GM23338 (cell line): ENCODE measurements around the gene LSM3. TPM values are rescaled to one million over a fixed set of nuclear protein-coding genes. Genes with fewer than 3 reads are reported as not detected.

Source experiments
- ATAC-seq: fragments of 200-7000 bp; cut with Tn5 transposase; 3 replicates; pipeline ENCODE4 v1.9.1; 2020
- DNase-seq: peaks from one replicate; pipeline ENCODE4 v3.0.0-alpha.2; 2015; ENCODE audit warnings: low spot score
- H2AFZ ChIP-seq: fragments of 200-600 bp; sonication (generic); 2 replicates; pipeline ENCODE4 v1.8.0; 2016; ENCODE audit warnings: antibody characterized with exemption, mild to moderate bottlenecking, moderate library complexity
- H3F3A ChIP-seq: fragments of 200-600 bp; sonication (generic); replicated peaks from 2 replicates; pipeline ENCODE4 v1.8.0; 2017; ENCODE audit warnings: antibody characterized with exemption, mixed run types, low read depth
- H3K27ac ChIP-seq: fragments of 200-600 bp; sonication (generic); 2 replicates; pipeline ENCODE4 v1.6.1; 2016; ENCODE audit warnings: low read depth
- H3K27me3 ChIP-seq: fragments of 200-600 bp; sonication (generic); 2 replicates; pipeline ENCODE4 v1.8.0; 2016; ENCODE audit warnings: mild to moderate bottlenecking, mixed run types, moderate library complexity; ENCODE audit not compliant: insufficient read depth
- H3K36me3 ChIP-seq: fragments of 200-600 bp; sonication (generic); 2 replicates; pipeline ENCODE4 v1.8.0; 2016; ENCODE audit warnings: mild to moderate bottlenecking; ENCODE audit not compliant: insufficient read depth
- H3K4me1 ChIP-seq: fragments of 200-600 bp; sonication (generic); 2 replicates; pipeline ENCODE4 v1.8.0; 2016; ENCODE audit warnings: mild to moderate bottlenecking, moderate library complexity; ENCODE audit not compliant: insufficient read depth
- H3K4me2 ChIP-seq: fragments of 200-600 bp; sonication (generic); 2 replicates; pipeline ENCODE4 v1.7.1; 2017; ENCODE audit warnings: mixed run types
- H3K4me3 ChIP-seq: fragments of 200-600 bp; sonication (generic); 2 replicates; pipeline ENCODE4 v1.6.1; 2016; ENCODE audit warnings: mixed run types
- H3K79me2 ChIP-seq: fragments of 200-600 bp; sonication (generic); replicated peaks from 2 replicates; pipeline ENCODE4 v1.8.0; 2017; ENCODE audit warnings: mild to moderate bottlenecking; ENCODE audit not compliant: insufficient read depth
- H3K9me2 ChIP-seq: fragments of 200-600 bp; sonication (generic); 2 replicates; pipeline ENCODE4 v1.8.0; 2017; ENCODE audit not compliant: insufficient read depth
- H4K20me1 ChIP-seq: fragments of 200-600 bp; sonication (generic); replicated peaks from 2 replicates; pipeline ENCODE4 v1.8.0; 2017; ENCODE audit warnings: mild to moderate bottlenecking; ENCODE audit not compliant: insufficient read depth
- H3K27ac Mint-ChIP-seq: 2 replicates; pipeline ENCODE4 v1.8.0; 2020; ENCODE audit warnings: inconsistent platforms, mild to moderate bottlenecking, moderate library complexity, mixed read lengths
- H3K27me3 Mint-ChIP-seq: 3 replicates; pipeline ENCODE4 v1.8.0; 2022; ENCODE audit warnings: low read depth, mild to moderate bottlenecking, moderate library complexity, mixed read lengths, inconsistent platforms; ENCODE audit not compliant: insufficient read depth, poor library complexity
- H3K36me3 Mint-ChIP-seq: 3 replicates; pipeline ENCODE4 v1.8.0; 2021; ENCODE audit warnings: low read depth, mild to moderate bottlenecking, inconsistent platforms, moderate library complexity, mixed read lengths
- H3K4me1 Mint-ChIP-seq: 3 replicates; pipeline ENCODE4 v1.8.0; 2020; ENCODE audit warnings: mild to moderate bottlenecking, inconsistent platforms, mixed read lengths
- H3K4me3 Mint-ChIP-seq: 3 replicates; pipeline ENCODE4 v1.8.0; 2021; ENCODE audit warnings: moderate library complexity, mild to moderate bottlenecking, inconsistent platforms, mixed read lengths
- H3K9me3 Mint-ChIP-seq: 3 replicates; pipeline ENCODE4 v1.8.0; 2020; ENCODE audit warnings: moderate library complexity, mild to moderate bottlenecking, inconsistent platforms, mixed read lengths
- CREB1 ChIP-seq: fragments of 250-450 bp; sonication (Bioruptor Pico); IDR thresholded peaks from 2 replicates; pipeline ENCODE4 v1.5.0; 2020; ENCODE audit warnings: low read depth, mild to moderate bottlenecking, moderate library complexity
- ETS1 ChIP-seq: IDR thresholded peaks from 2 replicates; pipeline ENCODE4 v1.6.1; 2016; ENCODE audit warnings: antibody characterized with exemption
- EZH2phosphoT487 ChIP-seq: fragments of 200-600 bp; sonication (generic); IDR thresholded peaks from one replicate; pipeline ENCODE4 v1.8.1; 2018; ENCODE audit warnings: antibody characterized with exemption; ENCODE audit not compliant: unreplicated experiment
- JUNB ChIP-seq: IDR thresholded peaks from one replicate; pipeline ENCODE4 v1.6.1; 2016; ENCODE audit warnings: antibody characterized with exemption; ENCODE audit not compliant: unreplicated experiment
- POLR2AphosphoS5 ChIP-seq: IDR thresholded peaks from 2 replicates; pipeline ENCODE4 v1.6.1; 2016; ENCODE audit warnings: antibody characterized with exemption, low read depth
- REST ChIP-seq: IDR thresholded peaks from one replicate; pipeline ENCODE4 v1.6.1; 2018; ENCODE audit warnings: antibody characterized with exemption; ENCODE audit not compliant: unreplicated experiment
- STAT1 ChIP-seq: IDR thresholded peaks from one replicate; pipeline ENCODE4 v1.6.1; 2016; ENCODE audit warnings: antibody characterized with exemption; ENCODE audit not compliant: unreplicated experiment
- ZNF114 ChIP-seq: fragments of 250-450 bp; sonication (Bioruptor Pico); IDR thresholded peaks from 2 replicates; pipeline ENCODE4 v1.5.0; 2020; ENCODE audit warnings: mild to moderate bottlenecking, moderate library complexity
- ZNF331 ChIP-seq: fragments of 250-450 bp; sonication (Bioruptor Pico); IDR thresholded peaks from 2 replicates; pipeline ENCODE4 v1.5.0; 2020; ENCODE audit warnings: low read depth, mild to moderate bottlenecking, moderate library complexity
- polyA plus RNA-seq: library from polyadenylated mRNA; unstranded; fragments of >200 nt; fragmentation: Nextera tagmentation; extraction: Ambion mirVana; gene quantifications from 2 replicates; pipeline ENCODE4 v1.2.1, GENCODE V29; 2016
- total RNA-seq: library from RNA; depleted of rRNA; stranded (reverse); fragments of >200 nt; shearing (Covaris generic); gene quantifications from 2 replicates; pipeline ENCODE4 v1.2.3, GENCODE V29; 2014
- TF ChIP-seq, protein P1 (sequence below), 2 experiments: fragments of 200-600 bp in 1 of 2; sonication (generic) in 1 of 2; conservative IDR thresholded peaks; 2 replicates each; pipeline versions ENCODE4 v1.5.1 to v1.6.1; 2016 to 2017; ENCODE audit warnings: antibody characterized with exemption in 2 of 2, low read depth in 2 of 2, mild to moderate bottlenecking in 2 of 2, moderate library complexity in 1 of 2

LSM3 gene
- total and polyA plus RNA-seq, 2 experiments from 2014 or later, result 20.1 to 71.5 TPM

- TF ChIP-seq, protein P1, sequence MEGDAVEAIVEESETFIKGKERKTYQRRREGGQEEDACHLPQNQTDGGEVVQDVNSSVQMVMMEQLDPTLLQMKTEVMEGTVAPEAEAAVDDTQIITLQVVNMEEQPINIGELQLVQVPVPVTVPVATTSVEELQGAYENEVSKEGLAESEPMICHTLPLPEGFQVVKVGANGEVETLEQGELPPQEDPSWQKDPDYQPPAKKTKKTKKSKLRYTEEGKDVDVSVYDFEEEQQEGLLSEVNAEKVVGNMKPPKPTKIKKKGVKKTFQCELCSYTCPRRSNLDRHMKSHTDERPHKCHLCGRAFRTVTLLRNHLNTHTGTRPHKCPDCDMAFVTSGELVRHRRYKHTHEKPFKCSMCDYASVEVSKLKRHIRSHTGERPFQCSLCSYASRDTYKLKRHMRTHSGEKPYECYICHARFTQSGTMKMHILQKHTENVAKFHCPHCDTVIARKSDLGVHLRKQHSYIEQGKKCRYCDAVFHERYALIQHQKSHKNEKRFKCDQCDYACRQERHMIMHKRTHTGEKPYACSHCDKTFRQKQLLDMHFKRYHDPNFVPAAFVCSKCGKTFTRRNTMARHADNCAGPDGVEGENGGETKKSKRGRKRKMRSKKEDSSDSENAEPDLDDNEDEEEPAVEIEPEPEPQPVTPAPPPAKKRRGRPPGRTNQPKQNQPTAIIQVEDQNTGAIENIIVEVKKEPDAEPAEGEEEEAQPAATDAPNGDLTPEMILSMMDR (conservative IDR thresholded peaks at IDR 0.05; ENCODE audit: low read depth in 2 of 2), result no peak
- TF ChIP-seq ZNF331 (CRISPR knock-in tag) (no peak), POLR2AphosphoS5 (no peak), ETS1 (no peak), REST (no peak), STAT1 (no peak)
These were observed 37.9 kb upstream of the LSM3 start (continued) for GRCh38 chr3:14140668-14141067.

GRCh38 chr3:14141144-14141543 lies 37.5 kb upstream of the LSM3 start:
- no peak overlapping the region for H2AFZ ChIP-seq
- H3K36me3 ChIP-seq, result no peaks in the 10 kb centered on the region; the same call in none of the 2 replicates
- no peak overlapping the region for H3K27ac ChIP-seq
- H3K27me3 Mint-ChIP-seq, result peaks cover 3% of the 10 kb centered on the region
- ATAC-seq (no peak), DNase-seq (no peak)
- no peak overlapping the region for H3K4me2 ChIP-seq
- no peaks in the 10 kb centered on the region for H3K9me2 ChIP-seq
- H3K9me3 Mint-ChIP-seq, result no peaks in the 10 kb centered on the region
- H3K4me1 ChIP-seq, result 0 out of 2 replicates have a peak, but pooled peaks cover 4% of the 10 kb centered on the region
- no peaks in the 10 kb centered on the region for H4K20me1 ChIP-seq
- H3K27ac Mint-ChIP-seq, result no peak overlapping the region
- H3K4me3 Mint-ChIP-seq, result no peak overlapping the region
- peaks cover 11% of the 10 kb centered on the region for H3K4me1 Mint-ChIP-seq
- H3K79me2 ChIP-seq, result no peaks in the 10 kb centered on the region
- no peaks in the 10 kb centered on the region for H3K27me3 ChIP-seq
- no peaks in the 10 kb centered on the region for H3F3A ChIP-seq
- no peak overlapping the region for H3K4me3 ChIP-seq
- H3K36me3 Mint-ChIP-seq, result peaks cover 36% of the 10 kb centered on the region
- TF ChIP-seq ZNF114 (CRISPR knock-in tag) (no peak), CREB1 (no peak), JUNB (no peak), ETS1 (no peak), POLR2AphosphoS5 (no peak), EZH2phosphoT487 (no peak)
- TF ChIP-seq, protein P1 (conservative IDR thresholded peaks at IDR 0.05; ENCODE audit: low read depth in 2 of 2), result no peak
